Coronary artery (tissue), 2 donors: Measurements from ENCODE around the gene NELFCD.

ENCODE experiments used
- DNase-seq: peaks from one replicate; pipeline ENCODE4 v3.0.0-alpha.2; 2017; ENCODE audit warnings: low spot score
- H3K27ac ChIP-seq, 2 donors: fragments of 200-600 bp; sonication (generic); one replicate each; pipeline ENCODE4 v1.5.1; 2016 to 2019
- H3K4me3 ChIP-seq: fragments of 200-600 bp; sonication (generic); 2 replicates; pipeline ENCODE4 v1.5.1; 2016; ENCODE audit warnings: mild to moderate bottlenecking, moderate library complexity
- CTCF ChIP-seq: fragments of 200-600 bp; sonication (generic); IDR thresholded peaks from one replicate; pipeline ENCODE4 v1.5.1; 2019; ENCODE audit warnings: antibody characterized with exemption

NELFCD gene

GRCh38 chr20:59001068-59001448, 20.0 kb downstream of the NELFCD start:
- TF ChIP-seq CTCF: no peak
- DNase-seq: no peak
- no peak overlapping the region for H3K4me3 ChIP-seq
- H3K27ac ChIP-seq: no peak overlapping the region

- no peak for DNase-seq
- Histone ChIP-seq H3K4me3 (no peak overlapping the region), H3K27ac (no peak overlapping the region)
- TF ChIP-seq CTCF: no peak
Observed at GRCh38 chr20:59001449-59002171, 20.6 kb downstream of the NELFCD start.

GRCh38 chr20:59002388-59002787, 21.3 kb downstream of the NELFCD start:
- no peak for TF ChIP-seq CTCF
- no peak overlapping the region for H3K4me3 ChIP-seq
- DNase-seq: no peak
- H3K27ac ChIP-seq: no peak overlapping the region

GRCh38 chr20:59002874-59003399, 21.9 kb downstream of the NELFCD start:
- H3K27ac ChIP-seq: no peak overlapping the region
- no peak for DNase-seq
- TF ChIP-seq CTCF: no peak
- no peak overlapping the region for H3K4me3 ChIP-seq

GRCh38 chr20:59003836-59004492, 22.9 kb downstream of the NELFCD start:
- TF ChIP-seq CTCF: no peak
- H3K4me3 ChIP-seq: peak overlapping the region; percentile 89
- no peak for DNase-seq
- peak overlapping the region; percentile 83 to 93 for H3K27ac ChIP-seq

- no peak for TF ChIP-seq CTCF
- DNase-seq: no peak
- peak overlapping the region; percentile 89 for H3K4me3 ChIP-seq
- peak overlapping the region; percentile 83 to 93 for H3K27ac ChIP-seq
Observed at GRCh38 chr20:59004493-59004762, 23.4 kb downstream of the NELFCD start.
